HG03558 (cell line): ENCODE results near the gene LRMDA.

Experiments
- ATAC-seq: cut with Tn5 transposase; IDR thresholded peaks from one replicate; pipeline ENCODE4 v1.9.1; 2021; ENCODE audit warnings: moderate number of reproducible peaks; ENCODE audit not compliant: unreplicated experiment; ENCODE audit errors: extremely low read depth

LRMDA gene

GRCh38 chr10:75910032-75910431 is 478.6 kb downstream of the LRMDA start:
- ATAC-seq = no peak

GRCh38 chr10:75911426-75911825 is 480.0 kb downstream of the LRMDA start:
- no peak for ATAC-seq

- no peak for ATAC-seq
Measured at GRCh38 chr10:75916906-75917305, 485.5 kb downstream of the LRMDA start.

- ATAC-seq = no peak
Measured at GRCh38 chr10:75919913-75920312, 488.5 kb downstream of the LRMDA start.

- no peak for ATAC-seq
Measured at GRCh38 chr10:75922435-75922834, 491.0 kb downstream of the LRMDA start.

GRCh38 chr10:75924309-75924902 is 493.0 kb downstream of the LRMDA start:
- no peak for ATAC-seq

- ATAC-seq = no peak
Measured at GRCh38 chr10:75925999-75926398, 494.6 kb downstream of the LRMDA start.

- no peak for ATAC-seq
Measured at GRCh38 chr10:75926763-75927162, 495.3 kb downstream of the LRMDA start.

GRCh38 chr10:75928231-75928630 is 496.8 kb downstream of the LRMDA start:
- ATAC-seq = no peak

GRCh38 chr10:75929630-75930161 is 498.3 kb downstream of the LRMDA start:
- no peak for ATAC-seq

GRCh38 chr10:75932921-75933320 is 501.5 kb downstream of the LRMDA start:
- no peak for ATAC-seq

- no peak for ATAC-seq
Measured at GRCh38 chr10:75935240-75935639, 503.8 kb downstream of the LRMDA start.

GRCh38 chr10:75935650-75936400 is 504.4 kb downstream of the LRMDA start:
- no peak for ATAC-seq

- no peak for ATAC-seq
Measured at GRCh38 chr10:75936841-75937240, 505.4 kb downstream of the LRMDA start.

GRCh38 chr10:75937823-75938222 is 506.4 kb downstream of the LRMDA start:
- ATAC-seq = no peak

- no peak for ATAC-seq
Measured at GRCh38 chr10:75938380-75939122, 507.1 kb downstream of the LRMDA start.

GRCh38 chr10:75939541-75939940 is 508.1 kb downstream of the LRMDA start:
- ATAC-seq = no peak

GRCh38 chr10:75940742-75941141 is 509.3 kb downstream of the LRMDA start:
- no peak for ATAC-seq

- no peak for ATAC-seq
Measured at GRCh38 chr10:75941223-75941801, 509.9 kb downstream of the LRMDA start.

GRCh38 chr10:75944061-75944460 is 512.6 kb downstream of the LRMDA start:
- no peak for ATAC-seq

GRCh38 chr10:75948583-75948982 is 517.2 kb downstream of the LRMDA start:
- no peak for ATAC-seq
